Measurements from ENCODE around the gene HSD11B2.

Gene HSD11B2

DNA sequence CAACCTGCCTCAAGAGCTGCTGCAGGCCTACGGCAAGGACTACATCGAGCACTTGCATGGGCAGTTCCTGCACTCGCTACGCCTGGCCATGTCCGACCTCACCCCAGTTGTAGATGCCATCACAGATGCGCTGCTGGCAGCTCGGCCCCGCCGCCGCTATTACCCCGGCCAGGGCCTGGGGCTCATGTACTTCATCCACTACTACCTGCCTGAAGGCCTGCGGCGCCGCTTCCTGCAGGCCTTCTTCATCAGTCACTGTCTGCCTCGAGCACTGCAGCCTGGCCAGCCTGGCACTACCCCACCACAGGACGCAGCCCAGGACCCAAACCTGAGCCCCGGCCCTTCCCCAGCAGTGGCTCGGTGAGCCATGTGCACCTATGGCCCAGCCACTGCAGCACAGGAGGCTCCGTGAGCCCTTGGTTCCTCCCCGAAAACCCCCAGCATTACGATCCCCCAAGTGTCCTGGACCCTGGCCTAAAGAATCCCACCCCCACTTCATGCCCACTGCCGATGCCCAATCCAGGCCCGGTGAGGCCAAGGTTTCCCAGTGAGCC, 5.8 kb downstream of the HSD11B2 start:
- DNase-seq: no peak

DNA sequence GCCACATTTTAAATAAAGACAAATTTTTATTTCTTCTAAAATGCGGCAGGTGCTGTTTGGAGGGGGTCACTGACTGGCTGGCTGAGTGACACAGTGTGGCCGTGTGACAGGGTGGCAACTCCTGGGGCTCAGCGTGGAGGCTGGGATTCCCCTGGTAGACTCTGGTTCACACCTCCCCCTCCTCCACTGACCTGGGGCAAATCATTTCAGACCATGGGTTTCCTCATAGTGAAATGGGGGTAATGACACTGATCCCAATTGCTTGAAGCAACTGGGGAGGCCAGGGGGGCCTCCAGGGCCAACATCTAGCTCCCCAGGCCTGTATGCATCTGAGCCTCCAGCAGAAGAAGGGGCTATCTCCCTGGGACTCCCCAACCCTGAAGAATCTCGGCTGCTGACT, 6.6 kb downstream of the HSD11B2 start:
- DNase-seq: no peak

DNA sequence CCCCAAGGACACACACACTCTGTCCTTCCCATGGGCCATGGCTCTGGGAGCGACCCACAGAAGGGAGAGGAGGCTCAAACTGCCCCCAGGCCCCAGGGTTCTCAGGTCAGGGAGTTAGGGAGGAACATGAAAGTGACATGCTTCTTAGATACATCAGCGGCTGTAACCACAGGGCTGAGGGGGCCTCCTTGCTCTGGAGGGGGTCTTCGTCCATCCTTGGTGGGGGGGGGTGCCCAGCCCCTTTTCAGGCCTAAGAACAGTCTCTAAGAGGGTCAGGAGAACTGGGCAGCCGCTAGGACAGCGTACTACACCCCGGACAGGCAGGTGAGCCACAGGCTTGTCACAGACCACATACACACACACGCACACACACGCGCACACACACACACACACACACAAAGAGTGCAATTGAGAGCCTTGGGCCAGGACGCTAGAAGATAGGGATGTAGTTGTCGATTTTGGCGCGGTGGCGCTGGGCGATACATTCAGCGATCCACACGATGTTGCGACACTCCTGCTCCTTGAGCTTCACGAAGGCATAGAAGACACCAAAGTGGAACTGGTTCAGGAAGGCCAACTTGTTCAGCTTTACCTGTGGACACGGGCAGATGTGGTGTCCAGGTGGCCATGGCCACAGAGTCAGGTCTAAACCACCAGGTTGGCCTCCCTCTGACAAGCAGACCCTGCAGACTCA, 7.3 kb downstream of the HSD11B2 start:
- DNase-seq: no peak

DNA sequence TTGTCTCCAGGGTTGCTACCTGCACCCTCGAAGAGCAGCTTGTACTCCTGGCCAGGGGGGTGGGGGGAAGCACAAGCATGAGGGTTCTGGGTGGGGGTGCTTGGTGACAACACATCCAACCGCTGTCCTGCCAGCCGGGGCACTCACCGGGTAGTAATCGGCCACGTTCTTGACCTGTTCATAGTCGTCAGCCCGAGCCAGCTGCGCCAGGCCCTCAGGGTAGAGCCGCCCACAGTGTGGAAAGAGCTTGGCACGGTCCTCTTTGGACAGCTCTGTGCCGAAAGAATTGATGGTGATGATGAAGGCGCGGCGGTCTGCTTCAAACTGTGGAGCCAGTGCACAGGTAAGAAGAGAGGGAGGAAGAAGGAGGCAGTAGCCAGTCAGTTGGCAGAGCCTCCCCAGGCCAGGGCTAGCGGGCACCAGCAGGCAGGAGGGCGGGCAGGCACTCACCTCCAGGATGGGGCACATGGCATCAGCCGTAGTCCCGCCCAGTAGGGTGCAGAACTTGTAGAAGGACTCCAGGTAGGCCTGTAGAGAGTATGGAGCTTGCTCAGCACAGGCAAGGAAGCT, 8.0 kb downstream of the HSD11B2 start:
- no peak for DNase-seq

DNA sequence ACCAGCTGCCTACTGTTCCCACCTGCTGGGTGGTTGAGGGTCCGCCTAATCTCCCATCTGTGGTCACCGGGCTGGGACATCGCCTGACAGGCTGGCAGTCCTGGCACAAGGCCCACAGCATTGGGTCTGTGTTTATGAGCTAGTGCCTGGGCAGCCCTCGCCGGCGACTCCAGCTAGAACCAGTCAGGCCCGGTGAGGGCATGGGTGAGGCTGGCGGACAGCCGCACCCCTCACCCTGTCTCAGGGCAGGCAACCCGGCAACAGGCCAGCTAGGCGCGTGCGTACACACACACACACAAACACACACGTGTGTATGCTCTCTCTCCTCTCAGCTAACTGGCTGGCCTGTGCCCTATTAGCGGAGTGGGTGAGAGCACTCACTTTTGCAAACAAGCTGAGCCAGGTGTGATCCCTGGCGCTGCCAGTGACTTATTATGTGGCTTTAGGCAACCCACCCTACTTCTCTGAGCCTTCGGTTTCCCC, 10.4 kb downstream of the HSD11B2 start:
- peak; percentile 91 for DNase-seq

DNA sequence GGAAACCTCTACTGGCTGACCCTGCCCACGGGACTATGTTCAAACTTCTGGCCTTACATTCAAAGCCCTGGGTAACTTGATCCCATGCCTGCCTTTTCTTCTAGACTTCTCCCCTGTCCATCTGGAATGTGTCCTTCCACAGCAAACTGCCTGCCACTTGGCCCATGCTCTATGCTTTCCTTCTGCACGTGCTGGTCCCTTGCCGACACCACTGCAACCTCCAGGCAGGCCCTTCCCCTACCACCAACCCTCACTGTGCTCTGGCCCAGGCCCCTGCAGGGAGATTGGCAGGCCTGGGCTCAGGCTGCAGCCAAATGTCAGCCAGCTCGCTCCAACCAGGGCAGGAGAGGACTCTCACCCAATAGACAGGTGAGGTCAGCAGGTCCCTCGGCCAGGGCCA, 11.0 kb downstream of the HSD11B2 start:
- peak; percentile 17 for DNase-seq

DNA sequence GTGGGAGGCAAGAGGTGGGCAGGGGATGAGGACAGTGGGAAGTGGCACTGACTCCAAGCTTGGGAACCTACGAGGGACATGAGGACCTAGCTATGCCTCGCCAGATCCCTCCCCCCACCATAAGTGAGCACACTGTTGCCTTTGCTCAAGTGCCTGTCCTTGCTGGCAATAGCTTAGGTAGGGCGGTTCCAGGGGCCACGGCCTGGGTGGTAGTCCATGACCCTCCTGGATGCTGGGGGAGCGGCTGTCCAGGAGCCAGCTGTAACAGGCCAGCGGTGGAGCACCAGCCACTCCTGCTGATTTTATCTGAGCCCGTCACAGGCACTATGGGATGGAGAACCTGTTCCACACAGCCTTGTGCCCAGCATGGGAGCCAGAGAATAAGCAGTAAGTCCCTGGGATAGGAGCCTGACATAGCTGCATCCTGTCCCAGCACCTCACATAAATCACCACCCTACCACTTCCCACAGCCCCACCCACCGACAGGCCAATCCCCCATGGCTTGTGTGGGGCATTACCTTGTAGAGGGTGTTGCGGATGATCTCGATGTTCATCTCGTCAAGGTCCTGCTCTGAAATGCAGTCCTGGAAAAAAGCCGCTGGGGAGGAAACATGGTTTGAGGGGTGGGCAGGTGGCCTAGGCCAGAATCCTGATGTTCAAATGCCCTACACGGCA, 11.8 kb downstream of the HSD11B2 start:
- DNase-seq: no peak

GRCh38 chr16:67443265-67443664, 12.3 kb downstream of the HSD11B2 start:
- no peak for DNase-seq

GRCh38 chr16:67444259-67445125, 13.6 kb downstream of the HSD11B2 start:
- no peak for DNase-seq

GRCh38 chr16:67445126-67445426, 14.2 kb downstream of the HSD11B2 start:
- DNase-seq: no peak

GRCh38 chr16:67445441-67445912, 14.6 kb downstream of the HSD11B2 start:
- DNase-seq: no peak

GRCh38 chr16:67445913-67446907, 15.3 kb downstream of the HSD11B2 start:
- DNase-seq: no peak

DNA sequence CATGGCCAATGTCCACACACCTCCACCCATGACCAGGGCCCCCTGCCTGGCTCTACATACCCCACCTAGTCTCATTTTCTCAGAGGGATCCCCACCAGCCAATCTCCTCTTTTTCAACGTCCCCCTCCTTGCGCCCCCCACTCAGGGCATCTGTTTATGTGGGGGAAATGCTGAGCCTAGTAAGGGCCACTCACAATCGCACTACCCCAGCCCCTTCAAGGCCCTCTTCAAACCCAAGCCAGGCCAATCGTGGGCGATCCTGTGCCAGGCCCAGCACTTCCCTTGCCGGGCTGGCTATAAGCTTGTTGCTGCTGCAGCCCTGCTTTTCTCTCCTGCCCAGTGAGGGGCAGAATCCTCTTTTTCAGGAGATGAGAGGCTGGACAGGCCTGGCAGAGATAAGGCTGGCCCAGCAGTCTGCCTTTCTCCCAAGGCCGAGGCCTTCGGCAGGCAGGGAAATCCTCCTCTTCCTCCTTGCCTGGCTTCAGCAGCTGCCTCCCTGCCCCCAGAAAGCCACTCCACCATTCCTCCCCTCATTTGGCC, 16.1 kb downstream of the HSD11B2 start:
- DNase-seq: no peak

- peak; percentile 50 for DNase-seq
Measured at GRCh38 chr16:67447508-67448076, 16.7 kb downstream of the HSD11B2 start.

DNA sequence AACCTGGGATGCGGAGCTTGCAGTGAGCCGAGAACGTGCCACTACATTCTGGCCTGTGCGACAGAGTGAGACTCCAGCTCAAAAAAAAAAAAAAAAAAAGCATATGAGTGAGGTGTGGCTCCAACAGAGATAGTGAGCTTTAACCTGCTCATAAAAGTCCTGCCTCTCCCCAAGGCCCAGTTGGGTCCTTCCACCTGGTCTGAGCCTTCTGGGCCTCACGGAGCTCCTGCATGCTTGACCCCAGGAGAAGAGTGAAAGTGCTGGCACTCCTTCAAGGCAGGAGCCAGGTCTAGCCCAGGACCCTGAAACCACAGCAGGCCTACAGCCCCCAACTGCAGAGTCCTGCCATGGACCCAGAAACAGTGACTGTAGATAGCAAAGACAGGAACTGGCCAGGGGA, 17.7 kb downstream of the HSD11B2 start:
- no peak for DNase-seq

- DNase-seq: no peak
Measured at GRCh38 chr16:67449336-67449735, 18.4 kb downstream of the HSD11B2 start.

DNA sequence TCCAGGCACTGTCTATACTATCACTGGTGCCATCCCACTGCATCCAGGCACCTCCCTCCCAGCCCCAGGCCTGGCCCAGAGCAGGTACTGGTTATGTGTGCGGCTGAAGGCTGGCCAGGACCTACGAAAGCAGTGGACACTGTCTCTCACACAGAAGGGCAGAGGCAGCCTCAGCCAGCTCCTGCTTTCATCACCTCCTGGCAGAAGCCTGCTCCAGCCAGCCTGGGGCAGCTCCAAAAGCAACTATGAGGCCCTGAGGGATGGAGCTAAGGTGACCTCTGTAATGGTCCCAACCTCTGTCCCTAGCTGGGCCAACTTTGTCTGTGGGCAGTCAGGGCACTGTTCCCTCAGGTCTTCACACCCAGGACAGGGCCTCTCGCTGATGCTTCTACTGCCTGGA, 18.8 kb downstream of the HSD11B2 start:
- no peak for DNase-seq

DNA sequence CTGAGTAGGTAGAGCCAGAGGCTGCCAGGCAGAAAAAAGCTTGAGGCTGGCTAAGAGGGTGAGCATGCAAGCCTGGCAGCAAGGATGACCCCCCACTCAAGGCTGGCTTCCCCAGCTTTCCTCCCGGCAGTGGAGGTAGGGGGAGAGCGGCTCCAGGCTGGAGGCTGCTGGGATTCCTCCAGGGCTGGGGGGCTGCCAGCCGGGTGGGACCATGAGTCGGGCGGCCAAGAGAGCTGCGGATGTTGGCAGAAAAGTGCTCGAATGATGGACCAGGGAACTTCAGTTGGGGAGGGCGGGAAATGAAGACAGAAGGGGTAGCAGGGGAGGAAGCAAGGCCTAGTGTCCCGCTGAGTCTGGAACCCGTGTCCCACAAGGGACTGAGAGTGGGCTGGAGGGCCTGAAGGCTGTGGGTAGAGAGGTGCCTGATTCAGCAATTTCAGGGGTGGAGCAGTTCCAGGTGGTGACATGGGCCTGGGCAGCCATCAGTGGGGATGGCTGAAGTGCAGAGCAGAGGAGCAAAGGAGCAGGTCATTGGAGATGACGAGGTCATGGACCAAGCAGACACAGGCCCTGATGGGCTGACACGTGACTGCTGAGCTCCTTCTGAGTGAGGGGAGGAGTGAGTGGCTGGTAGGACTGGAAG, 20.3 kb downstream of the HSD11B2 start:
- peak; percentile 20 for DNase-seq

- peak; percentile 68 for DNase-seq
Measured at GRCh38 chr16:67451704-67452435, 20.9 kb downstream of the HSD11B2 start.

DNA sequence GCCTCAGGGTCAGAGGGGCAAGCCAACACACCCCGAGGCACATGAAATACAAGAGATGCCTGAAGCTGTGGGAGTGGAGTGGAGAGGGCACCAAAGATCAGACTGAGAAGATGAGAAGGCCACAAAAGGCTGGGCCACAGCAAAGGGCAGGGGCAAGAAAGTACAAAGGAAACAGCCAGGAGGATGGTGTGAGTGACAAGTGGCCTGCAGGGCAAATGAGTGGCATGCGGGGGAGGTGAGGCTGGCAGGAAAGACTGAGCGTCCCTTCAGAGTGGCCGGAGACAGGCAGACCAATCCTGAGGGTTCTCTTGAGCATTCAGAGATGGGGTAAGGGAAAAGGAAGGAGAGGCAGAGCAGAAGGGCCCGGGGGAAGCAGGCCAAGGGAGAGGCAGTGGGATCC, 23.2 kb downstream of the HSD11B2 start:
- no peak for DNase-seq

Data from DMS53 (cell line).